Muscle layer of duodenum (tissue), 2 donors: ENCODE data around the gene MDM1.

Experiments
- H3K27ac ChIP-seq: one replicate; pipeline ENCODE4 v1.7.0; 2013; ENCODE audit warnings: mild to moderate bottlenecking, low read length
- H3K27me3 ChIP-seq: one replicate; pipeline ENCODE4 v1.7.0; 2013; ENCODE audit warnings: low read depth, mild to moderate bottlenecking, control low read depth, low read length
- H3K36me3 ChIP-seq, 2 donors: one replicate each; pipeline ENCODE4 v1.7.0; 2013; ENCODE audit warnings: low read length in 2 of 2, control low read depth in 1 of 2, mild to moderate bottlenecking in 1 of 2; ENCODE audit not compliant: insufficient read depth in 2 of 2, control insufficient read depth in 1 of 2
- H3K4me1 ChIP-seq, 2 donors: one replicate each; pipeline ENCODE4 v1.7.0; 2013; ENCODE audit warnings: low read length in 2 of 2, mild to moderate bottlenecking in 2 of 2, control low read depth in 1 of 2, moderate library complexity in 1 of 2; ENCODE audit not compliant: insufficient read depth in 2 of 2, control insufficient read depth in 1 of 2
- H3K4me3 ChIP-seq, 2 donors: one replicate each; pipeline ENCODE4 v1.7.0; 2013; ENCODE audit warnings: low read length in 2 of 2, low read depth in 1 of 2, mild to moderate bottlenecking in 1 of 2
- H3K9me3 ChIP-seq, 2 donors: one replicate each; pipeline ENCODE4 v1.7.0; 2013; ENCODE audit warnings: low read length in 2 of 2, control low read depth in 1 of 2, mild to moderate bottlenecking in 1 of 2; ENCODE audit not compliant: control insufficient read depth in 1 of 2
- donor health status: healthy.

Gene MDM1

DNA sequence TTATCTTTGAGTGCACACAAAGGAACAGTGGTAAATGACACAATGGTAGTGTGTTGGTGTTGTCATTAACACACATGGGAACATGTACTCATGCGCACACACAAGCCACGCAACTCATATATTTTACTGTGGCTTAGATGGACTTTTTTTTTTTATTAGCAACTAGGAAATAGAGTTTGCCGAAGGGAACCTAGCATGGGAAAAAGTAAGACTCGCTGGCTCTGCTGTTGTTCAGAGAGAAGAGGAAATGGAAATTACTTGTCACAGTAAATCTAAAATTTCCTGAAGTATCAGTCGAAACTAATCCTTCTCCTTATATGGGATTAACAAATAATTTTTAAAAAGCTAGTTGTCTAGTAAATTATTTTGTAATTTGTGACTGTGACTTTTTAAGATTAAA is 45.1 kb downstream of the MDM1 start:
- Histone ChIP-seq H3K9me3 (no peaks in the 10 kb centered on the region), H3K36me3 (no peaks in the 10 kb centered on the region), H3K27me3 (no peaks in the 10 kb centered on the region), H3K27ac (no peak overlapping the region), H3K4me1 (no peaks in the 10 kb centered on the region), H3K4me3 (no peak overlapping the region)

DNA sequence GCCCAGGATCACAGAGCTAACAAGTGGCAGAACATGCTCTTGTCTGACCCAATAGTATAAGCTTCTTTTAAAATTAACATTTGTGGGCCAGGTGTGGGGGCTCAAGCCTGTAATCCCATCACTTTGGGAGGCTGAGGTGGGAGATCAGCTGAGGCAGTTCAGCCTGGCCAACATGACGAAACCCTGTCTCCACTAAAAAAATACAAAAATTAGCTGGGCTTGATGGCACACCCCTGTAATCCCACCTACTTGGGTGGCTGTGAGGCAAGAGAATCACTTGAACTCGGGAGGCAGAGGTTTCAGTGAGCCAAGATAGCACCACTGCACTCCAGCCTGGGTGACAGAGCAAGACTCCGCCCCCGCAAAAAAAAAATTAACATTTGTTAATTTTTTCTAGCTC is 45.8 kb downstream of the MDM1 start:
- no peak overlapping the region for H3K27ac ChIP-seq
- no peaks in the 10 kb centered on the region for H3K4me1 ChIP-seq
- H3K36me3 ChIP-seq, result no peaks in the 10 kb centered on the region
- H3K27me3 ChIP-seq, result no peaks in the 10 kb centered on the region
- no peaks in the 10 kb centered on the region for H3K9me3 ChIP-seq
- H3K4me3 ChIP-seq, result no peak overlapping the region

DNA sequence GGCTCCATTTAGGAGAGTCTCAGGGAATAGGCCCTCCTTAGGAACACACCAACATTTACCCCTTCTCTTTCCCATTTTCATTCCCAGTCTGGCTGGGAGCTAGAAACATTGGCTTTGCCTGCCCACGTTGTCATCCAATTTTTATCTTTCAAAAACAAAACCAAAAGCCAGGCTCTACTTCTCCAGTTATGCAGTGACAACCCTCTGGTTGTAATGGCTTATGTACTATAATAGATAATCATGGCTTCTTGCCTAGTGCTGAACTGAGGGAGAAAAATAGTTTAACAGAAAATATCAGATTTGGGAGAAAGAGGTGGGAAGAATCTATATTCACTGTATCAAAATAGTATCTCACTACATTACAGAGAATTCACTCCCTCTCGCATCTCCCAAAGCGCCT is 46.6 kb downstream of the MDM1 start:
- Histone ChIP-seq H3K27me3 (no peaks in the 10 kb centered on the region), H3K4me3 (no peak overlapping the region), H3K27ac (no peak overlapping the region), H3K36me3 (no peaks in the 10 kb centered on the region), H3K4me1 (no peaks in the 10 kb centered on the region), H3K9me3 (no peaks in the 10 kb centered on the region)

DNA sequence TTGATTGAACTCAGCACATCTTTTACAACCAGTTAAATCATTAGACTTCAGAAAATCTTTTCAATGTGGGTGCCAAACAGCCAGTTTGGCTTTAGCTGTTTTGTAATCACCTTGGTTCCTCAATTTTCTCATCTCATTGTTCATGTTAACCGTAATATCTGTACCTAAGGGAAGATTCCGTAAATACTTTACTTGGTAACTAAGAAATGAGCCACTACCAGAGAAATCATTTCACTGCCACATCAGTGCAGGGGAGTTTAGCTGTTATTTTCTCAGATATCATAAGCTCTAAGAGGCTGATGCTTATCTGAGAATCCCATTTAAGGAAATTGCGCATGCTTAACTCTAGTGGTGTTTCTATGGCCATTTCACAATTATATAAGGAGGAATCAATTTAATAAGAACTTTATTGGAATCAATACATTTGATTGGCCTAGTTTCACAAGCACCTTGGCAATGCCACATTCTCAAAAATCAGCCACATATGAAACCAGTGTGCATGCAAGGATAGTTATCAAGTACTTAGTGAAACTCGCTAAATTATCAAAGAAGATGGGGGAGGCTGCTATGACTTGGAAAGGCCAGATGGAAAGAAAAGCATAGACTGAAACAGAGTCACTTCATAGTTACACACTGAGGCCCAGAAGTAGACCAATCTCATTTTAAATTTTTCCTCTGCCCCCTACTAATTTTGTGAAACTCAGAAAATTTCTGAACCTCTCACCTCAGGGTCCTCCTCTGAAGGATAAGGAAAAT is 50.7 kb downstream of the MDM1 start:
- no peak overlapping the region for H3K4me3 ChIP-seq
- no peaks in the 10 kb centered on the region for H3K4me1 ChIP-seq
- H3K27me3 ChIP-seq, result no peaks in the 10 kb centered on the region
- H3K9me3 ChIP-seq, result no peaks in the 10 kb centered on the region
- no peak overlapping the region for H3K27ac ChIP-seq
- H3K36me3 ChIP-seq, result no peaks in the 10 kb centered on the region

DNA sequence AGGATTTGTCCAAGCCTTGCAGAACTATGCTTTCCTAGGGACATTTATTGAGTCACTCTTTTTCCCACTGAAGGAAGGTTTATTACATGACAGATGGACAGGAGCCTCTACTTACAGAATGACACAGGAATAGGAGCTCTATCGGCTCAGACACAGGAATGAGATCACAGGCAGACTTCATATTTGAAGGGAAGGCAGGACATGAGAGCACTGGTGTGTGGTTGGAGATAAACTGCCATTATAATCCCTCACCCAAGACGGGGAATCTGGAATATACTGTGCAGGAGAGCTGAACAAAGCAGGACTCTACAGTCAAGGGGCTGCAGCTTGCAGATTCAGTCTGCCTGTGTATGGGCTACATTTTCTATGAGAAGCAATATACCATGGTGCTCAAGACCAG is 51.9 kb downstream of the MDM1 start:
- Histone ChIP-seq H3K9me3 (no peaks in the 10 kb centered on the region), H3K27ac (no peak overlapping the region), H3K4me1 (no peaks in the 10 kb centered on the region), H3K4me3 (no peak overlapping the region), H3K27me3 (no peaks in the 10 kb centered on the region), H3K36me3 (no peaks in the 10 kb centered on the region)

DNA sequence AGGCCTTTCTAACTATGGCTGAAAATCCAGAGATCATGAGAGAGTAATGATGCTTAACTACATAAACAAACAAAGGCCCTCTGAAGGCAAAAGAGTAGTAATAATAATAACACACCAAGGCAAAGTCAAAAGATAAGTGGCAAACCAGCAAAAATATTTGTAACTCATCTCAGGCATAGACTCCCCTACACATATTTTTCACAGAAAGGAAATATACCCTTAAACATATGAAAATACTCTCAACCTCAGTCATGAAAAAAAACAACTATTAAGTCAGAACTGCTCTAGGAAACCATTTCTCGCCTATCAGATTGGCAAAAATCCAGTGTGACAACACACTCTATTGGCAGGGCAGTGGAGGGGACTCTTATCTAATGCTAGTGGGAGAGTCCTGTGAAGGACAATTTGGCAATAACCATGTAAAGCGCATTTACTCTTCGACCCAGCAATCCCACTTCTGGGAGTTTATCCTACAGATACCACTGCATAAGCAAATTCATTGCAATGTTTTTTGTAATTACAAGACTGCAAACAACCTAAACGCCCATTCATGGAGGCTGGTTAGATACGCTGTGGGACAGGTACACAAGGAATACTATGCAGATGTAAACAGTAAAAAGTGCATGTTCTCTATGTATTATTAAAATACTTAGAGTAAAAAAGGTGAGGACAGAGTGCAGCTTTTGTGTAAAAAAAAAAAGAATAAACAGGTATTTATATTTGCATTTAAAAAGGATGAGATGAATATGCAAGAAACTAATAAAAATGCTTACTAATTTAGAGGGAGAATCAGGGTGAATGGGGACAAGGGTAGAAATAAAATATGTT is 52.7 kb downstream of the MDM1 start:
- no peak overlapping the region for H3K27ac ChIP-seq
- H3K36me3 ChIP-seq, result no peaks in the 10 kb centered on the region
- H3K9me3 ChIP-seq, result no peaks in the 10 kb centered on the region
- H3K4me3 ChIP-seq, result no peak overlapping the region
- H3K4me1 ChIP-seq, result no peaks in the 10 kb centered on the region
- H3K27me3 ChIP-seq, result no peaks in the 10 kb centered on the region

DNA sequence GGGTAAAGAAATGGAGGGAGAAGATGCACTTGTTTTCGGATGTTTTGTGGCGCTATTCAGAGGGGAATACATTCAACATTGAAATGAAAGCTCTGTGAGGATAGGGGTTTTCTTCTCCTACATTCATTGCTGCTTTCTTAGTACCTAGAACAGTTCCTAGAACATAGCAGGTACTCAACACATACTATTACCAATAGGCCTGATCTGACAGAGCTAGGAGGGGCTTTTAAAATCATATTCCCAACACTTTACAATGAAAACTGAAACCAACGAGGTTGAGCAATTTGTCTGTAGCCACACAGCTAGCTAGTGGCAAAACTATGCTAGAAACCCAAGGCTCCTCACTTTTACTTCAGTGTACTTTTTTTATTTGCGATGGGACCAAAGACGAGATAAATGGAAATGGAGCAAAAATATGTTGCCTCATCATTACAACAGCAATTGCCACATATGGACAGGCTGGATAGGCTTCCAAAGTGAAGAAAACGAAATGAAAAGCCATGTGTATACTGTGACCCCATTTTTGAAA is 55.7 kb downstream of the MDM1 start:
- no peak overlapping the region for H3K27ac ChIP-seq

DNA sequence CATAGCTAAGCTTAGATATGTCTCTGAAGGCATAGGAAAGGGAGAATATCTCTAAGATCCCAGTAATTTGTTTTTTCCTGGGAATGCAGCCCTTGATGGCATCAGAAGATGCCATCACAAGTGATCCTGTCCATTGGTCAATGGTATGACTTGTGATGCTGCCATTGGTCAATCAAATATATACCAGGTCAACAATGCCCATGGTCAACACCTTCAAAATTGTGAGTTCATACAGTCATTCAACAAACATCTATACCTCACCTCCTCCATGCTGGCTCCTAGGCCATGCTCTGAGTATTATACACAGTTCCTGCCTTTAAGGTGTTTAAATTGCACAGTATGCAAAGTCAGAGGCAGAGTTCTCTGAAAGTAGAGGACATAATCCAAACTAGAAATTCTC is 59.4 kb downstream of the MDM1 start:
- no peaks in the 10 kb centered on the region for H3K27me3 ChIP-seq
- no peaks in the 10 kb centered on the region for H3K4me1 ChIP-seq
- H3K9me3 ChIP-seq, result no peaks in the 10 kb centered on the region

More for the DNA sequence above, 55.7 kb downstream of the MDM1 start:
- H3K27me3 ChIP-seq, result no peaks in the 10 kb centered on the region
- no peaks in the 10 kb centered on the region for H3K36me3 ChIP-seq
- no peaks in the 10 kb centered on the region for H3K4me1 ChIP-seq
- H3K9me3 ChIP-seq, result no peaks in the 10 kb centered on the region
- no peak overlapping the region for H3K4me3 ChIP-seq

DNA sequence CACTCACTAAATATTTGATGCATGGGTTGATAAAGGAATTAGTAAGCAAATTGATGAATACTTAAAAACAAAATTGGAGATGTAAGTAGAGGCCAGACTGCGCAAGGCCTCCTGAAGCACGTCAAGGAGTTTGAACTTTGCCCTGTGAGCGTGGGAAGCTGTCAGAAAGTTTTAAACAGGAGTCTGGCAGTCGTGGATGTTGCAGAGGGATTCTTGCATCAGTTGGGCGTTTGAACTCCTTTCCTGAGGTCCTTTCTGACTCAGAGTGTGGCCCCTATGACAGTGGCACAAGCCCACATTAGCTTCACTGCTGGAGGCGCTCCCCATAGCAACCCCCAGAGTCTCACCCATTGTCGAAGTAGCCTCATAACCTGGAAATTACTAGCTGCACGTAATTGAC is 60.8 kb downstream of the MDM1 start:
- H3K9me3 ChIP-seq, result no peaks in the 10 kb centered on the region
- H3K27me3 ChIP-seq, result no peaks in the 10 kb centered on the region
- H3K36me3 ChIP-seq, result no peaks in the 10 kb centered on the region
- H3K4me1 ChIP-seq, result no peaks in the 10 kb centered on the region
- no peak overlapping the region for H3K27ac ChIP-seq
- H3K4me3 ChIP-seq, result no peak overlapping the region

More for the DNA sequence above, 59.4 kb downstream of the MDM1 start:
- H3K4me3 ChIP-seq, result no peak overlapping the region
- no peaks in the 10 kb centered on the region for H3K36me3 ChIP-seq
- no peak overlapping the region for H3K27ac ChIP-seq

DNA sequence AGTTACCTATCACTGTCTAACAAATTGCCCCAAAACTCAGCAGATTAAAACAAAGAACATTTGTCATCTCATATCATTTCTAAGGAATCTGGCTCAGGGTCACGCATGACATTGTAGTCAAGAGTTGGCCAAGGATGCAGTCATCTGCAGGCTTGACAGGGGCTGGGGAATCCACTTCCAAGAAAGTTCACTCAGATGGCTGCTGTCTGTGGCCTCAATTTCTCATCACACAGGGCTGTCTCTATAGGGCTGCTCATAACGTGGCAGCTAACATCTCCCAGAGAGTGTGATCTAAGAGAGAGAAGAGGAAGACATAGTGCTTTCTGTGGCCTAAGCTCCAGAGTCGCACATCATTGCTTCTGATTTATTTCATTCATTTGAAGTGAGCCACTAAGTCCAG is 61.8 kb downstream of the MDM1 start:
- Histone ChIP-seq H3K27ac (no peak overlapping the region), H3K4me1 (no peaks in the 10 kb centered on the region), H3K27me3 (no peaks in the 10 kb centered on the region), H3K36me3 (no peaks in the 10 kb centered on the region), H3K9me3 (no peaks in the 10 kb centered on the region), H3K4me3 (no peak overlapping the region)

DNA sequence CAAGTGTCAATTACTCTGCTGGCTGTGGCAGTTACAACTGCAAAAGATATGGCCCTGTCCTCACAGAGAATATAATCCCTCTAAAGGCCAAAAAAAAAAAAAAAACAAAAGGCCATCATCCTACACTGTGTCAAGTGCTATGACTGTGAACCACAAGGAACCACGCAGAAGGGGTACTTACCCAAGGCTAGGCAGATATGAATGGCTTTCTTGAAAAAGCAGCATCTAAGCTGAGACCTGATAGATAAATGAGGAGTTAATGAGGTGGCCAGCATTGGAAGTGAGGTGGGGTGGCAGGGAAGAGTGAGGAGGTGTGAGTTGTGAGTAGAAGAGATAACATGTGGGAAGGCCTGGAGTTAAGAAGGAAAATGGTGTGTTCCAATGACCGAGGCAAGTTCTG is 62.4 kb downstream of the MDM1 start:
- Histone ChIP-seq H3K4me1 (no peaks in the 10 kb centered on the region), H3K9me3 (no peaks in the 10 kb centered on the region), H3K27ac (no peak overlapping the region), H3K36me3 (no peaks in the 10 kb centered on the region), H3K27me3 (no peaks in the 10 kb centered on the region), H3K4me3 (no peak overlapping the region)
